Measurements from ENCODE around the gene SLC39A11. TPM values are rescaled to one million over a fixed set of nuclear protein-coding genes. Genes with fewer than 3 reads are reported as not detected.

Gene SLC39A11
- total and polyA plus RNA-seq, 12 donors: 7.0 to 91.4 (median 22.7) TPM

- DNase-seq: no peak
- Histone ChIP-seq H3K4me3 (no peak overlapping the region), H3K27ac (no peak overlapping the region), H3K9me3 (replicated peaks in 1 of 3) (no peaks in the 10 kb centered on the region), H3K27me3 (no peaks in the 10 kb centered on the region), H3K4me1 (replicated peaks in 1 of 2) (peaks cover 0 to 7% of the 10 kb centered on the region in 2 donors), H3K36me3 (replicated peaks in 1 of 2) (no peaks in the 10 kb centered on the region)
- intact Hi-C loops (cut with DNase I): no loop called here
- WGBS, 4 donors: 95 to 99% (median 97%) methylated on average over 23 of the region's 23 CpGs
- no peak for TF ChIP-seq POLR2A (IDR thresholded peaks at IDR 0.05)
- TF ChIP-seq, protein P1, sequence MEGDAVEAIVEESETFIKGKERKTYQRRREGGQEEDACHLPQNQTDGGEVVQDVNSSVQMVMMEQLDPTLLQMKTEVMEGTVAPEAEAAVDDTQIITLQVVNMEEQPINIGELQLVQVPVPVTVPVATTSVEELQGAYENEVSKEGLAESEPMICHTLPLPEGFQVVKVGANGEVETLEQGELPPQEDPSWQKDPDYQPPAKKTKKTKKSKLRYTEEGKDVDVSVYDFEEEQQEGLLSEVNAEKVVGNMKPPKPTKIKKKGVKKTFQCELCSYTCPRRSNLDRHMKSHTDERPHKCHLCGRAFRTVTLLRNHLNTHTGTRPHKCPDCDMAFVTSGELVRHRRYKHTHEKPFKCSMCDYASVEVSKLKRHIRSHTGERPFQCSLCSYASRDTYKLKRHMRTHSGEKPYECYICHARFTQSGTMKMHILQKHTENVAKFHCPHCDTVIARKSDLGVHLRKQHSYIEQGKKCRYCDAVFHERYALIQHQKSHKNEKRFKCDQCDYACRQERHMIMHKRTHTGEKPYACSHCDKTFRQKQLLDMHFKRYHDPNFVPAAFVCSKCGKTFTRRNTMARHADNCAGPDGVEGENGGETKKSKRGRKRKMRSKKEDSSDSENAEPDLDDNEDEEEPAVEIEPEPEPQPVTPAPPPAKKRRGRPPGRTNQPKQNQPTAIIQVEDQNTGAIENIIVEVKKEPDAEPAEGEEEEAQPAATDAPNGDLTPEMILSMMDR (IDR thresholded peaks at IDR 0.05): no peak
Measured at GRCh38 chr17:72948115-72948514, 144.4 kb downstream of the SLC39A11 start.

GRCh38 chr17:72947475-72947874, 145.0 kb downstream of the SLC39A11 start:
- intact Hi-C loops (cut with DNase I): no loop called here
- no peaks in the 10 kb centered on the region for H3K36me3 ChIP-seq (replicated peaks in 1 of 2)
- no peak for DNase-seq
- peaks cover 0 to 7% of the 10 kb centered on the region in 2 donors for H3K4me1 ChIP-seq (replicated peaks in 1 of 2)
- TF ChIP-seq, protein P1 (IDR thresholded peaks at IDR 0.05): no peak
- no peak for TF ChIP-seq POLR2A (IDR thresholded peaks at IDR 0.05)
- no peaks in the 10 kb centered on the region for H3K27me3 ChIP-seq
- no peak overlapping the region for H3K4me3 ChIP-seq
- H3K9me3 ChIP-seq (replicated peaks in 1 of 3): no peaks in the 10 kb centered on the region
- no peak overlapping the region for H3K27ac ChIP-seq
- 92 to 95% (median 94%) methylated on average over 8 to 10 of the region's 10 CpGs for WGBS, 4 donors

- no peaks in the 10 kb centered on the region for H3K9me3 ChIP-seq (replicated peaks in 1 of 3)
- intact Hi-C loops (cut with DNase I): no loop called here
- H3K27me3 ChIP-seq: no peaks in the 10 kb centered on the region
- peaks cover 0 to 2% of the 10 kb centered on the region in 2 donors for H3K4me1 ChIP-seq (replicated peaks in 1 of 2)
- TF ChIP-seq POLR2A (IDR thresholded peaks at IDR 0.05): no peak
- TF ChIP-seq, protein P1 (IDR thresholded peaks at IDR 0.05): no peak
- no peaks in the 10 kb centered on the region for H3K36me3 ChIP-seq (replicated peaks in 1 of 2)
- 81 to 95% (median 89%) methylated on average over 3 to 5 of the region's 5 CpGs for WGBS, 4 donors
- no peak for DNase-seq
- no peak overlapping the region for H3K27ac ChIP-seq
- H3K4me3 ChIP-seq: no peak overlapping the region
Measured at GRCh38 chr17:72946696-72947095, 145.8 kb downstream of the SLC39A11 start.

GRCh38 chr17:72946156-72946555, 146.3 kb downstream of the SLC39A11 start:
- H3K4me3 ChIP-seq: no peak overlapping the region
- H3K36me3 ChIP-seq (replicated peaks in 1 of 2): no peaks in the 10 kb centered on the region
- no peaks in the 10 kb centered on the region for H3K9me3 ChIP-seq (replicated peaks in 1 of 3)
- intact Hi-C loops (cut with DNase I): no loop called here
- no peak for TF ChIP-seq POLR2A (IDR thresholded peaks at IDR 0.05)
- TF ChIP-seq, protein P1 (IDR thresholded peaks at IDR 0.05): no peak
- H3K4me1 ChIP-seq (replicated peaks in 1 of 2): no peaks in the 10 kb centered on the region
- no peak for DNase-seq
- H3K27me3 ChIP-seq: no peaks in the 10 kb centered on the region
- H3K27ac ChIP-seq: no peak overlapping the region
- 78 to 84% (median 82%) methylated on average over 3 of the region's 3 CpGs for WGBS, 4 donors
